HL-60 (cell line): ENCODE measurements around the gene SLC6A11.

Experiments
- POLR2AphosphoS5 ChIP-seq: IDR thresholded peaks from 2 replicates; pipeline ENCODE4 v1.6.1; 2012; ENCODE audit warnings: low read depth
- TF ChIP-seq, protein P1 (sequence below): IDR thresholded peaks from one replicate; pipeline ENCODE4 v1.5.1; 2011; ENCODE audit warnings: low read length, control low read depth, inconsistent platforms; ENCODE audit not compliant: insufficient read depth
- TF ChIP-seq, protein P2 (sequence below): IDR thresholded peaks from 2 replicates; pipeline ENCODE4 v1.6.1; 2012; ENCODE audit warnings: low read depth; ENCODE audit not compliant: insufficient replicate concordance

GRCh38 chr3:10956986-10957385, 141.0 kb downstream of the SLC6A11 start:
- TF ChIP-seq, protein P1, sequence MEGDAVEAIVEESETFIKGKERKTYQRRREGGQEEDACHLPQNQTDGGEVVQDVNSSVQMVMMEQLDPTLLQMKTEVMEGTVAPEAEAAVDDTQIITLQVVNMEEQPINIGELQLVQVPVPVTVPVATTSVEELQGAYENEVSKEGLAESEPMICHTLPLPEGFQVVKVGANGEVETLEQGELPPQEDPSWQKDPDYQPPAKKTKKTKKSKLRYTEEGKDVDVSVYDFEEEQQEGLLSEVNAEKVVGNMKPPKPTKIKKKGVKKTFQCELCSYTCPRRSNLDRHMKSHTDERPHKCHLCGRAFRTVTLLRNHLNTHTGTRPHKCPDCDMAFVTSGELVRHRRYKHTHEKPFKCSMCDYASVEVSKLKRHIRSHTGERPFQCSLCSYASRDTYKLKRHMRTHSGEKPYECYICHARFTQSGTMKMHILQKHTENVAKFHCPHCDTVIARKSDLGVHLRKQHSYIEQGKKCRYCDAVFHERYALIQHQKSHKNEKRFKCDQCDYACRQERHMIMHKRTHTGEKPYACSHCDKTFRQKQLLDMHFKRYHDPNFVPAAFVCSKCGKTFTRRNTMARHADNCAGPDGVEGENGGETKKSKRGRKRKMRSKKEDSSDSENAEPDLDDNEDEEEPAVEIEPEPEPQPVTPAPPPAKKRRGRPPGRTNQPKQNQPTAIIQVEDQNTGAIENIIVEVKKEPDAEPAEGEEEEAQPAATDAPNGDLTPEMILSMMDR, result no peak
- TF ChIP-seq POLR2AphosphoS5, result no peak
- TF ChIP-seq, protein P2, sequence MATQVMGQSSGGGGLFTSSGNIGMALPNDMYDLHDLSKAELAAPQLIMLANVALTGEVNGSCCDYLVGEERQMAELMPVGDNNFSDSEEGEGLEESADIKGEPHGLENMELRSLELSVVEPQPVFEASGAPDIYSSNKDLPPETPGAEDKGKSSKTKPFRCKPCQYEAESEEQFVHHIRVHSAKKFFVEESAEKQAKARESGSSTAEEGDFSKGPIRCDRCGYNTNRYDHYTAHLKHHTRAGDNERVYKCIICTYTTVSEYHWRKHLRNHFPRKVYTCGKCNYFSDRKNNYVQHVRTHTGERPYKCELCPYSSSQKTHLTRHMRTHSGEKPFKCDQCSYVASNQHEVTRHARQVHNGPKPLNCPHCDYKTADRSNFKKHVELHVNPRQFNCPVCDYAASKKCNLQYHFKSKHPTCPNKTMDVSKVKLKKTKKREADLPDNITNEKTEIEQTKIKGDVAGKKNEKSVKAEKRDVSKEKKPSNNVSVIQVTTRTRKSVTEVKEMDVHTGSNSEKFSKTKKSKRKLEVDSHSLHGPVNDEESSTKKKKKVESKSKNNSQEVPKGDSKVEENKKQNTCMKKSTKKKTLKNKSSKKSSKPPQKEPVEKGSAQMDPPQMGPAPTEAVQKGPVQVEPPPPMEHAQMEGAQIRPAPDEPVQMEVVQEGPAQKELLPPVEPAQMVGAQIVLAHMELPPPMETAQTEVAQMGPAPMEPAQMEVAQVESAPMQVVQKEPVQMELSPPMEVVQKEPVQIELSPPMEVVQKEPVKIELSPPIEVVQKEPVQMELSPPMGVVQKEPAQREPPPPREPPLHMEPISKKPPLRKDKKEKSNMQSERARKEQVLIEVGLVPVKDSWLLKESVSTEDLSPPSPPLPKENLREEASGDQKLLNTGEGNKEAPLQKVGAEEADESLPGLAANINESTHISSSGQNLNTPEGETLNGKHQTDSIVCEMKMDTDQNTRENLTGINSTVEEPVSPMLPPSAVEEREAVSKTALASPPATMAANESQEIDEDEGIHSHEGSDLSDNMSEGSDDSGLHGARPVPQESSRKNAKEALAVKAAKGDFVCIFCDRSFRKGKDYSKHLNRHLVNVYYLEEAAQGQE, result no peak
